Karpas-422 (cell line): ENCODE measurements around the gene SLC26A1. TPM values are rescaled to one million over a fixed set of nuclear protein-coding genes. Genes with fewer than 3 reads are reported as not detected.
A peak's percentile ranks its signal among the peaks of the same experiment; 100 is the strongest.

Experiments
- DNase-seq: peaks from one replicate; pipeline ENCODE4 v3.0.0-alpha.2; 2015
- H2AFZ ChIP-seq: fragments of 200-600 bp; sonication (generic); 2 replicates; pipeline ENCODE4 v1.6.1; 2014; ENCODE audit warnings: antibody characterized with exemption, low read length, mixed read lengths
- H3K27ac ChIP-seq: fragments of 200-600 bp; sonication (generic); 2 replicates; pipeline ENCODE4 v1.5.1; 2014; ENCODE audit warnings: mild to moderate bottlenecking, low read length, moderate library complexity
- H3K27me3 ChIP-seq: fragments of 200-600 bp; sonication (generic); 2 replicates; pipeline ENCODE4 v1.6.1; 2014; ENCODE audit warnings: low read length, mixed read lengths
- H3K36me3 ChIP-seq: fragments of 200-600 bp; sonication (generic); 2 replicates; pipeline ENCODE4 v1.6.1; 2014; ENCODE audit warnings: low read length, mixed read lengths; ENCODE audit not compliant: insufficient read depth
- H3K4me1 ChIP-seq: fragments of 200-600 bp; sonication (generic); 2 replicates; pipeline ENCODE4 v1.6.1; 2014; ENCODE audit warnings: mild to moderate bottlenecking, low read length, mixed read lengths
- H3K4me2 ChIP-seq: fragments of 200-600 bp; sonication (generic); 2 replicates; pipeline ENCODE4 v1.6.1; 2014; ENCODE audit warnings: low read length, low read depth, mild to moderate bottlenecking; ENCODE audit not compliant: poor library complexity, severe bottlenecking
- H3K4me3 ChIP-seq: fragments of 200-600 bp; sonication (generic); 2 replicates; pipeline ENCODE4 v1.5.1; 2014; ENCODE audit warnings: mild to moderate bottlenecking, antibody characterized with exemption, low read length, mixed read lengths
- H3K79me2 ChIP-seq: fragments of 200-600 bp; sonication (generic); 2 replicates; pipeline ENCODE4 v1.6.1; 2014; ENCODE audit warnings: mild to moderate bottlenecking, low read length, mixed read lengths
- H3K9ac ChIP-seq: fragments of 200-600 bp; sonication (generic); 2 replicates; pipeline ENCODE4 v1.6.0; 2014; ENCODE audit warnings: low read length
- H3K9me2 ChIP-seq: fragments of 200-600 bp; sonication (generic), shearing (Covaris generic); replicated peaks from 2 replicates; pipeline ENCODE4 v1.6.0; 2014; ENCODE audit warnings: mild to moderate bottlenecking, low read length, moderate library complexity; ENCODE audit not compliant: insufficient read depth
- H3K9me3 ChIP-seq: fragments of 300-700, 200-600 bp; sonication (generic); 2 replicates; pipeline ENCODE4 v1.6.1; 2014; ENCODE audit warnings: low read length, mixed read lengths
- H4K20me1 ChIP-seq: fragments of 200-600 bp; sonication (generic); 2 replicates; pipeline ENCODE4 v1.6.1; 2014; ENCODE audit warnings: mild to moderate bottlenecking, antibody characterized with exemption, low read length, low read depth; ENCODE audit not compliant: insufficient read depth
- total RNA-seq: library from RNA; depleted of rRNA; stranded (reverse); fragments of >200 nt; shearing (Covaris generic); gene quantifications from 2 replicates; pipeline ENCODE4 v1.2.3, GENCODE V29; 2014; ENCODE audit warnings: low replicate concordance

SLC26A1 gene
- total RNA-seq, 1 experiment from 2014 or later, result not detected

GRCh38 chr4:1012034-1012739 lies 19.0 kb upstream of the SLC26A1 start:
- no peak overlapping the region for H3K27ac ChIP-seq
- DNase-seq, result no peak
- peaks cover 5% of the 10 kb centered on the region; the same call in 1 of the 2 replicates for H4K20me1 ChIP-seq
- H3K9me3 ChIP-seq, result no peaks in the 10 kb centered on the region
- H3K4me1 ChIP-seq, result peaks cover 11% of the 10 kb centered on the region
- no peak overlapping the region for H2AFZ ChIP-seq
- peak overlapping the region; percentile 33 for H3K9ac ChIP-seq
- no peaks in the 10 kb centered on the region for H3K36me3 ChIP-seq
- no peaks in the 10 kb centered on the region for H3K9me2 ChIP-seq
- H3K4me3 ChIP-seq, result 0 out of 2 replicates have a peak overlapping the region, but pooled peaks have one; percentile 22
- no peaks in the 10 kb centered on the region for H3K27me3 ChIP-seq
- no peaks in the 10 kb centered on the region for H3K79me2 ChIP-seq
- no peak overlapping the region for H3K4me2 ChIP-seq

GRCh38 chr4:1011666-1012033 lies 18.4 kb upstream of the SLC26A1 start:
- peaks cover 11% of the 10 kb centered on the region for H3K4me1 ChIP-seq
- H3K27me3 ChIP-seq, result no peaks in the 10 kb centered on the region
- DNase-seq, result no peak
- no peaks in the 10 kb centered on the region for H3K9me3 ChIP-seq
- H3K79me2 ChIP-seq, result no peaks in the 10 kb centered on the region
- peaks cover 5% of the 10 kb centered on the region; the same call in 1 of the 2 replicates for H4K20me1 ChIP-seq
- no peaks in the 10 kb centered on the region for H3K36me3 ChIP-seq
- H3K27ac ChIP-seq, result no peak overlapping the region
- H2AFZ ChIP-seq, result no peak overlapping the region
- no peak overlapping the region for H3K4me2 ChIP-seq
- no peak overlapping the region for H3K9ac ChIP-seq
- no peak overlapping the region for H3K4me3 ChIP-seq
- no peaks in the 10 kb centered on the region for H3K9me2 ChIP-seq

- Histone ChIP-seq H3K36me3 (no peaks in the 10 kb centered on the region), H3K79me2 (no peaks in the 10 kb centered on the region), H4K20me1 (peaks cover 5% of the 10 kb centered on the region; the same call in 1 of the 2 replicates), H3K27ac (no peak within 1 kb of the TSS), H2AFZ (no peak within 1 kb of the TSS), H3K9me2 (no peaks in the 10 kb centered on the region), H3K9me3 (no peaks in the 10 kb centered on the region), H3K9ac (peak within 1 kb of the TSS; percentile 33), H3K4me1 (peaks cover 11% of the 10 kb centered on the region), H3K27me3 (no peaks in the 10 kb centered on the region), H3K4me2 (no peak within 1 kb of the TSS), H3K4me3 (0 out of 2 replicates have a peak within 1 kb of the TSS, but pooled peaks have one; percentile 22)
- DNase-seq, result peak; percentile 94
Measured at GRCh38 chr4:1011022-1011665, 17.9 kb upstream of the SLC26A1 start, which contains the start of gene FGFRL1. FGFRL1 (plus strand) TSS chr4:1011626; CDS start chr4:1012486, 860 bp downstream.

- Histone ChIP-seq H3K36me3 (no peaks in the 10 kb centered on the region), H3K9me2 (no peaks in the 10 kb centered on the region), H3K27me3 (no peaks in the 10 kb centered on the region), H4K20me1 (no peaks in the 10 kb centered on the region), H3K4me2 (no peak overlapping the region), H3K27ac (no peak overlapping the region), H2AFZ (no peak overlapping the region), H3K9me3 (no peaks in the 10 kb centered on the region), H3K4me3 (no peak overlapping the region), H3K79me2 (no peaks in the 10 kb centered on the region), H3K4me1 (peaks cover 11% of the 10 kb centered on the region), H3K9ac (no peak overlapping the region)
- DNase-seq, result no peak
Measured at GRCh38 chr4:1010395-1011021, 17.3 kb upstream of the SLC26A1 start.

GRCh38 chr4:1009542-1010394 lies 16.6 kb upstream of the SLC26A1 start:
- Histone ChIP-seq H3K27ac (no peak overlapping the region), H3K4me2 (peak overlapping the region; percentile 38), H4K20me1 (no peaks in the 10 kb centered on the region), H3K9ac (no peak overlapping the region), H3K27me3 (no peaks in the 10 kb centered on the region), H3K4me3 (peak overlapping the region; percentile 41; the same call in 1 of the 2 replicates), H3K79me2 (no peaks in the 10 kb centered on the region), H3K4me1 (peaks cover 11% of the 10 kb centered on the region), H2AFZ (no peak overlapping the region), H3K9me2 (no peaks in the 10 kb centered on the region), H3K36me3 (no peaks in the 10 kb centered on the region), H3K9me3 (no peaks in the 10 kb centered on the region)
- peak; percentile 87 for DNase-seq

- H2AFZ ChIP-seq, result no peak overlapping the region
- H3K27ac ChIP-seq, result no peak overlapping the region
- H3K9me3 ChIP-seq, result no peaks in the 10 kb centered on the region
- peak overlapping the region; percentile 38 for H3K4me2 ChIP-seq
- no peaks in the 10 kb centered on the region for H3K79me2 ChIP-seq
- no peaks in the 10 kb centered on the region for H3K36me3 ChIP-seq
- H3K9me2 ChIP-seq, result no peaks in the 10 kb centered on the region
- DNase-seq, result no peak
- H3K4me3 ChIP-seq, result peak overlapping the region; percentile 41; the same call in 1 of the 2 replicates
- H4K20me1 ChIP-seq, result no peaks in the 10 kb centered on the region
- no peaks in the 10 kb centered on the region for H3K27me3 ChIP-seq
- peaks cover 11% of the 10 kb centered on the region for H3K4me1 ChIP-seq
- no peak overlapping the region for H3K9ac ChIP-seq
Measured at GRCh38 chr4:1008840-1009541, 15.8 kb upstream of the SLC26A1 start.

GRCh38 chr4:1006856-1007255 lies 13.7 kb upstream of the SLC26A1 start:
- Histone ChIP-seq H3K79me2 (no peaks in the 10 kb centered on the region), H3K9ac (no peak overlapping the region), H3K4me2 (no peak overlapping the region), H3K9me3 (no peaks in the 10 kb centered on the region), H3K27me3 (no peaks in the 10 kb centered on the region), H3K36me3 (no peaks in the 10 kb centered on the region), H2AFZ (no peak overlapping the region), H3K27ac (no peak overlapping the region), H3K4me1 (peaks cover 8% of the 10 kb centered on the region), H3K4me3 (no peak overlapping the region), H4K20me1 (no peaks in the 10 kb centered on the region), H3K9me2 (no peaks in the 10 kb centered on the region)
- DNase-seq, result no peak
